GM21825 (cell line): ENCODE results near the gene SLC6A19.

ENCODE experiments used
- ATAC-seq: cut with Tn5 transposase; IDR thresholded peaks from one replicate; pipeline ENCODE4 v1.9.1; 2021; ENCODE audit warnings: mild to moderate bottlenecking, moderate library complexity; ENCODE audit not compliant: unreplicated experiment

Gene SLC6A19

DNA sequence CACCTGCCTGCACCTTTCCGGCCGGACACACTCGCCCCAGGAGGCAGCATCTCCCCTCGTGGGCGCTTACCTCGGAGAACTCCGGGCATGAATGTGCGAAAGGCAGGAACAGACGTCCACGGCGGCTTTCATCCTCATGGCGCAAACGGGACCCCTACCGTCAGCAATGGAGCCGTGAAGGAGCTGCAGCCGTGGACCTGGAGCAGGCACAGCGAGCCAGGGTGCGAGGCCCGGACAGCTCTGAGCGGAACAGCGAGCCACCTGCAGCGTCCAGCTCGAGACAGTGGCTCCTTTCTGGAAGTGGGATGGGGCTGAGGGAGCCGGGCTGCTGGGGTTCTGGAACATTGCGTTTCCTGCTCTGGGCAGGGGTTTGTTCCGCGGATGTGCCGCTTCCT, 7.8 kb upstream of the SLC6A19 start:
- no peak for ATAC-seq

GRCh38 chr5:1194378-1194777, 7.0 kb upstream of the SLC6A19 start:
- no peak for ATAC-seq

DNA sequence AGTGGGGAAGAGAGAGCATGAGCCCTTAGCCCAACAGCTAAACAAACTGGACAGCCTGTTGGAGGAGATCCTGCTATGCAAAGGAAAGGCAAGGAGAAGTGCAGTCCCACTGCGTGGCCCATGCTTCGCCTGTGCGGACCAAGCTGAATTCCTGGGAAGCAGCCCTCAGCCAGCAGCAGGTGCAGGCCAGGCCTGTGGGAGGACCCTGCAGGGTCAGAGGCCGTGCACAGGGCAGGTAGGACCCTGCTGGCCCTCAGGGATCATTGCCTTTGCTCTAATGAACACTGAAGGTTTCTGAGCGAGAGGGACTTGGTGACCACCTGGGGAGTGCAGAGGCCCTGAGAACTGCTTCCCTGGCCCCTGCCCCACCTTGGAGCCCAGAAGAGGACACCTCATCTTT, 6.0 kb upstream of the SLC6A19 start:
- ATAC-seq = no peak

GRCh38 chr5:1195916-1196315, 5.5 kb upstream of the SLC6A19 start:
- ATAC-seq = no peak

DNA sequence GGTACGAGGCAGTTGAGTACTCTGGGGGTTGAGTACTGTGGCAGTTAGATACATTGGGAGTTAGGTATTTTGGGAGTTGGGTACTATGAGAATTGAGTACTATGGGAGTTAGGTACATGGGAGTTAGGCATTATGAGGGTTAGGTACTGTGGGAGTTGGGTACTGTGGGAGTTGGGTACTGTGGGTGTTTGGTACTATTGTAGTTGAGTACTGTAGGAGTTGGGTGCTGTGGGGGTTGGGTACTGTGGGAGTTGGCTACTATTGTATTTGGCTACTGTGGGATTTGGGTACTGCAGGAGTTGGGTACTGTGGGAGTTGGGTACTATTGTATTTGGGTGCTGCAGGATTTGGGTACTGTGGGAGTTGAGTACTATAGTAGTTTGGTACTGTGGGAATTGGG, 4.8 kb upstream of the SLC6A19 start:
- no peak for ATAC-seq

DNA sequence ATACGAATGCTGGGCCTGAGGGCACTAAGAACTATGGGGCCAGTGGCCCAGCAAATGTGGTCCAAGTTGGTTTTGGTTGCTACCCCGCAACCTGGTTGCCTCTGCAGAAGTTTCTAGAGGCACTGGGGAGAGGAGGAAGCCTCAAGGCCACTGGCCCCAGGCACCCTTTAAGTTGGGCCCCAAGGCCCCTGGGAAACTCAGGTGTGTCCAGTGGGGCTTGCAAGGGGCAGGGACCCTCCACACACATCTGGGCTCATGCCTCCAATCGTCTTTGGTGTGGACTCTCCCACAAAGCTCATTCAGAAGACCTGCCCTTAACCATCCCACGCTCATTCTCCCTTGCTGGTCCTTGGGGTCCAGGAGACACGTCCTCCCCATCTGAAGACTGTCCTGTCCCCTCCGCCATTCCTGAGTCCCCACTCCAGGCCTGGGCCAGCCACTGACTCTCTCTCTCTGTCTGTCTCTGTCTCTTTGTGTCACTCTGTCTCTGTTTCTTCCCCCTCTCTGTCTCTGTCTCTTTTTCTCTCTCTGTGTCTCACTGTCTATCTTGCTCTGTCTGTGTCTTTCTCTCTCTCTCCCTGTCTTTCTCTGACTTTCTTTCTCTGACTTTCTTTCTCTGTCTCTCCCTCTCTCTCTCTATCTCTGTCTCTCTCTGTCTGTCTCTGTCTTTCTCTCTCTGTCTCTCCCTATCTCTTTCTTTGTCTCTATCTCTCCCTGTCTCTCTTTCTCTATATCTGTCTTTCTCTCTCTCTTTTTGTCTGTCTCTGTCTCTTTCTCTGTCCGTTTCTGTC, 3.3 kb upstream of the SLC6A19 start:
- ATAC-seq = no peak

GRCh38 chr5:1199340-1199648, 2.1 kb upstream of the SLC6A19 start:
- no peak for ATAC-seq

DNA sequence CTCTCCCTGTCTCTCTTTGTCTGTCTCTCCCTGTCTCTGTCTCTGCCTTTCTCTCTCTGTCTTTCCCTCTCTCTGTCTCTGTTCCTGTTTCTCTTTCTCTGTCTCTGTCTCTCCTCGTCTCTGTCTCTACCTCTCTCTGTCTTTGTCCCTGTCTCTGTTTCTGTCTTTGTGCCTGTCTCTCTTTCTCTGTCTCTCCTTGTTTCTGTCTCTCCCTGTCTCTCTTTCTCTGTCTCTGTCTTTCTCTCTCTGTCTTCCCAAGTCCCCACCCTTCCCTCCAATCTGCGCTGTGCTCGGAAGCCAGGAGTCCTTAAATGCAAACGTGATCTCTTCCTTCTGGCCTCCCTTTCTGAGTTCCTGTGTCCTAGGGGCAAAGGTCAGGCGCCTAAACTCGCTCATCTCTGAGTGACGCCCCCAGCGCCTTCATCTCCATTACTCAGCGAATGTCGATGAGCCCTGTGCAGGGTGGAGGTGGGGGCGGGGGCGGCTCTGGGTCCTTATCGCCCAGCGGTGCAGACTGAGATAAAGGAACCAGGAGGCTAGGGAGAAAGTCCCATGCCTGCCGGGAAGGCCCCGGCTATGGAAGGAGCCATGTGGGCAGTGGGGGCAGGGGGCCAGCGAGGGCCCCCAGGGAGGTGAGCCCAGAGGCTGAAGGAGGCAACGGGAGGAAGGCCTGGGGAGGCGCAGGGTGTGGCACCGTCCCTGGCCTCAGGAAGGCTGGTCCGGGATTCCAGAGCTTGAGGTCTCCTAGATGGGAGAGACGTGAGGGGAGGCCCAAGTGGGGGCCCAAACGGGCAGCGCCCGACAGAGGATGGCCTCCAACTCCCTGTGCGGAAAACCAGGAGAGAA, 1.5 kb upstream of the SLC6A19 start:
- no peak for ATAC-seq

DNA sequence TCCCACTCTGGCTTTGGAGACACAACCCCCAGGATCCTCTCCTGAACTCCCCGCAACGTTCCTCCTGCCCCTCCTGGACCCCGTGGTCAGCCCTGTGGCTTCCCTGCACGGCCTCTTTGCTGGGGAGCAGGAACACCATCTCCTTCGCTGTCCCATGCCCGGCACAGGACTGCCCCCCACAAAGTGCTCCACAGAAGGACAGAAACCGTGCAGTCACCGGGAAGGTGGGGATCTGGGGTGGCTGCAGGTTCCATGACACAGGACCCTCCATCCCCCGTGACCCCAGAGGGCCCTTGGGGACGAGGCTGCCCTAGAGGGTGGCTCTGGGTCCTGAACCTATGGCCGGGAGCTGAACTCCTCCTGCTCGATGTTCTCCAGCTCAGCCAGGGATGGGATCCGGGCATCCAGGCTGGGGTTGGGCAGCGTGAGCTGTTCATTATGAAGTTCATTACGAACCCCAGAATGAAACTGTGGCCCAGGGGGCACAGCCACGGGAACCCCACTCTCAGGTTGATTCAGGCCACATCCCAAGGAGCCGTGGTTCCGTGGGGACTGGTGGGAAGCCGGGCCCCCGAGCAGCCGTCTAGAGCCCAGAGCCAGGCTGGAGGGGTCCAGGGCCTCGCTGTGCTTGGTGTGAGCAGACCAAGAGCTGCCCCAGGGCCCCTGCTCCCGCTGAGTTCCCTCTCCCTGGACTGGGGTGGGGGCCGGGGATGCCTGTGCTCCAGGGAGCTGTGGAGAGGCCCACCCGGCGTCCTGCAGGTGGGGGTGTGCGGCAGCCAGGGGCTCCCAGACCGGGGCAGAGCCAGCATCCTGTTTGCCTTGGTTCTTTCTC, 684 bp upstream of the SLC6A19 start:
- no peak for ATAC-seq

- no peak for ATAC-seq
Observed at GRCh38 chr5:1202026-1202797, 817 bp downstream of the SLC6A19 start.

DNA sequence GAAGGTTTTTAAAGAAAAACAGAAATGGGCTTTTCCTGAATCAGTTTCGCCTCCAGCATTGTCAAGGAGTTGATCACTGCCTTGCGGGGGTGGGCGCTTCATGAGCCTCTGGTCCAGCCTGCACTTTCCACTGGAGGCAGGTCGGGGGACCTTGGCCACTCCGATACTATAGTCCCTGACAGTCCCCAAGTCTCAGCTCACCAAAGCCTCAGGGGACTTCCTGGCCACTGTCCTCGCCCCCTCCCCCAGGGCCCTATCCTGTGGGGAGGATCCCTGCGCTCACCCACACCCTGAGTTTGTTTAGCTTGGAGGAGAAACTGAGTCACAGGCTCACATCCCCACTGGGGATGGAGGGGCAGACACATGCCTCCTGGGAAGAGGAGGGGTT, 1.4 kb downstream of the SLC6A19 start:
- no peak for ATAC-seq

DNA sequence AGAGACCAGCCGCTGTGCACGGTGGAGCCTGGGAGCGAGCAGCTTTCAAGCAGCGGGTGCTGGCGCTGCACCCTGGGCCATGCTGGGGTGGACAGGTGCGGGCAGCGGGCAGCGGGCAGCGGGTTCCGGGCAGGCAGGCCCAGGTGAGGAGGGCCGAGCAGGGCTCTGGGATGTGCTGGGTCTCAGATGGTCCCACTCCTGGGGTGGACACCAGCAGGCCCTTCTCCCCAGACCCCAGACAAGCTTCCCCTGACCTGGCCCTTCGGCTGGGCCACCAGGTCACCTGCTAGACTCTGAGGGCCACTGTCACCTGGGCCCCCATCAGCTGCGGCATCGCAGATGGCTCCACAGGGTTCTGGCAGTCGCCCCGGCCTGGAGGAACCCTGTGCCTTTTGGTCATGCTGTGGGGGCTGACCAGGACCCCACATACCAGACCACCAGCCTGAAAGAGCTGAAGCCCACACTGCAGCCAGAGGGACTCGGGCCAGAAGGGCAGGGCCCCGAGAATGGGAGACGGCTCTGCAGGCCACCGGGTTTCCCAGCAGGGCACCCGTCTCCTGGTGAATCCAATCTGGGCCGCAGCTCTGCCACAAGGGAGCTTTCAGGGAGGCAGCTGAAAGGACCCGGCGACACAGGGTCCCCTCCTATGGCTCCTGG, 2.0 kb downstream of the SLC6A19 start:
- no peak for ATAC-seq

DNA sequence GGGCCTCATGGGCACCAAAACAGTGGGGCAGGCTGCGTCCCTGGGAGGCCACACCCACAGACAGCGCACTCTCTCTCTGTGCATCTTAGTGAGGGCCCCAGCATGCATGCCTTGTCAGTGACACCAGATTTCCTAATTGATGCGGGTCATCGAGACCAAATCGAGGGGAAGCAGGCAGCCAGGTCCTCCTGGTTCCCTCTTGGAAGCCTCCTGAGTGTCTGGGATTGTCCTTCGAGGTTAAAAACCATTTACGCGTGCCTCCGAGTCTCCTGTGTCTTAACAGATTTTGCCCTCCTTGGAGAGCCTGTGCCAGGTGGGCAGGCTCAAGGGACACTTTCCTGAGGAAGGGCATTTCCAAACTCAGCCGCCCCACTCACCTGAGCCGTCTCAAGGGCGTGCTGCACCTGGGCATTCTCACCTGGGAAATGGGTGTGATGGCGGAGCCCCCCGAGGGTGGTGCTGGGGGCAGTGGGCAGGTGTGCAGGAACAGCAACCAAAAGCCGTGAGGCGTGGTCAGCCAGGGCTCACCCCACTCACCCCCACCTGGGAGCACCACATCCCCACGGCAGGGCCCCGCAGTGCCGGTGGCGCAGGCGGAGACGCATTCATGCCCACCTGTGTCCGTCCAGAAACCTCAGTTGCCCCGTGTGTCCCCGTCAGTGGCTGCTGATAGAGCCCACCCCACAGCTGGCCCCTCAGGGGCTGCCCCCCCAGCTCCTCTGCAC, 2.7 kb downstream of the SLC6A19 start:
- ATAC-seq = no peak

- no peak for ATAC-seq
Observed at GRCh38 chr5:1204693-1205242, 3.4 kb downstream of the SLC6A19 start.

- no peak for ATAC-seq
Observed at GRCh38 chr5:1205255-1206180, 4.1 kb downstream of the SLC6A19 start.

DNA sequence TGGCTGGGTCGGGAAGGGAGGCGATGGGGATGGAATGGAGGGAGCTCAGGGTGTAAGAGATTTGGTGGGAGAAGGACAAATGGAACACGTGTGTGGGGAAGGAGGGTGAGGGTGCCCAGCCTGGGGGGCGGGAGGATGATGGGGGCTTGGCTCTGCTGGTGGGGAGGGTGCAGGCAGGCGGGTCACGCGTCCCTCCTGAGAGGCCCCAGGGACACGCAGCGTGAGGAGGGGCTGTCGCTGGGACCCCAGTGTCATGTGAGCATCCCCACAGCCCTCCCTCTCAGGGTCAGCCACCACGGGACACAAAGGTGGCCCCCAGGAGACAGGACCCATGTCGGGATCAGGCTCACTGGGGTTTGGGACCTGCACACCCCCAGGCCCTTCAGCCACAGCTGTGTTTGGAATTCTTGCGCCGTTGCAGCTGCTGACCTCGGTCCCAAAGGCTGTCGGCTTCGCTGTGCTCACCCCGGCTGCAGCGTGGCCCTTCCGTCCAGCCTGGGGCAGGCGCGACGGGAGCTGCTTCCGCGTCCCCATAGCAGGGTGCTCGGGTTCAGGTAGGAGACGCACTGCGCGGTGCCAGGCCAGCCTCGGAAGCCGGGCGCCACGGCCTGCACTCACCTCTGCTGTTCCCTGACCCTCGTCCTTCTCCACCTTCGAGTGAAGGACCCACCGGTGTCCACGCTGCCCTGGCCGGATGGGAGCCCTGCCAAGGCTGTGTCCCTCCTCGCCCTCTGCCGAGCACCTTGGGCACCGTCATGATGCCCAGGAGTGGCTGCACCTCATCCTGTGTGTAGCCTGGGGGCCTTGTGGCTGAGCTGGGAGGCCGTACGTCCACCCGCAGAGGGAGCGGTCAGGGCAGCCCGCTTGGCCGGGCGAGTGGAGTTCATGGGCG, 5.4 kb downstream of the SLC6A19 start:
- no peak for ATAC-seq

- no peak for ATAC-seq
Observed at GRCh38 chr5:1207555-1207954, 6.2 kb downstream of the SLC6A19 start.
